ENCODE results near the gene ATP10D. TPM values are rescaled to one million over a fixed set of nuclear protein-coding genes. Genes with fewer than 3 reads are reported as not detected.

ATP10D gene
- total RNA-seq, 1 experiment from 2014 or later, result 3.8 TPM

DNA sequence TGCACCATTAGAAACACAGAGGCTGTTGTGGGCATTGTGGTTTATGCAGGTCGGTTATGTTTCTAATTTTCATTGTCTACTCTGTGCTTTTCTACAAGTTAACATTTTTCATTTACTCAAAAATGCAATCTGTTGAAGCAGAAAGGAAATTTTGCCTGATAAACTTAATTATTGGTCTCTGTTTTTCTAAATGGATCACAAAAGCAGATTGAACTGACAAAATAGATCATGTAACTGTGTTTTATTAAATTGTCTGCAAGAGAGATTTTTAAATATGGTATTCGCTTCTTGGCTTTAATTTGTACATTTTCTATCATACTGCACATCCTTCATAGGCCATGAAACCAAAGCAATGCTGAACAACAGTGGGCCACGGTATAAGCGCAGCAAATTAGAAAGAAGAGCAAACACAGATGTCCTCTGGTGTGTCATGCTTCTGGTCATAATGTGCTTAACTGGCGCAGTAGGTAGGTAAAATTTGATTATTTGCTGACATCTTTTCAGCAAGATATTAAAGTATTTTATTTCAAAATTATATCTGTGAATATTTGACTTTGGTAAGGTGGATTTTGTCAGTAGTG lies 50.6 kb downstream of the ATP10D start:
- no peak overlapping the region for H3K27ac Mint-ChIP-seq
- WGBS (ENCODE audit: extremely low coverage, insufficient read length, low lambda C conversion rate), result no CpG with 5 or more reads among the region's 5 CpGs
- Histone ChIP-seq H3K23ac (ENCODE audit: insufficient read length, low read depth, low read length) (no peak overlapping the region), H2BK20ac (ENCODE audit: low read depth, low read length, poor library complexity, severe bottlenecking) (no peak overlapping the region), H4K20me1 (ENCODE audit: control insufficient read depth, insufficient read depth, insufficient read length) (no peaks in the 10 kb centered on the region), H3K79me1 (ENCODE audit: insufficient read depth, low read depth, low read length, poor library complexity, severe bottlenecking) (no peaks in the 10 kb centered on the region), H3K18ac (ENCODE audit: insufficient read length, low read depth, low read length) (no peak overlapping the region), H4K5ac (ENCODE audit: insufficient read length, low read depth, low read length) (no peak overlapping the region), H2BK15ac (ENCODE audit: low read depth, low read length) (no peak overlapping the region), H3K14ac (ENCODE audit: insufficient read depth, low read length) (no peak overlapping the region), H4K8ac (replicated peaks; ENCODE audit: insufficient read length, low read depth, low read length) (no peak overlapping the region), H3K4me1 (ENCODE audit: insufficient read depth, low read length) (peaks cover 3% of the 10 kb centered on the region; the same call in 1 of the 2 replicates), H3K4me2 (ENCODE audit: insufficient read depth, insufficient read length, low read length) (no peak overlapping the region), H3T11ph (ENCODE audit: low read length) (no peak overlapping the region), H3K9ac (ENCODE audit: extremely low read depth, insufficient read length, low read length) (no peak overlapping the region), H3K27ac (ENCODE audit: insufficient read length, low read depth, low read length) (no peak overlapping the region), H3K4ac (ENCODE audit: low read depth, low read length) (no peak overlapping the region), H4K91ac (ENCODE audit: insufficient read length, low read depth, low read length) (no peak overlapping the region), H3K9me3 (ENCODE audit: control insufficient read depth, low read depth, low read length) (no peaks in the 10 kb centered on the region), H2AFZ (ENCODE audit: low read length) (no peak overlapping the region), H3K79me2 (ENCODE audit: insufficient read depth, low read length) (no peaks in the 10 kb centered on the region), H3K23me2 (ENCODE audit: insufficient read length, low read depth, low read length, poor library complexity, severe bottlenecking) (no peaks in the 10 kb centered on the region), H3K27me3 (ENCODE audit: insufficient read depth, low read length) (no peaks in the 10 kb centered on the region), H3K56ac (ENCODE audit: insufficient read length, low read depth, low read length) (no peak overlapping the region), H2BK5ac (ENCODE audit: insufficient read length, low read length) (no peak overlapping the region), H2BK120ac (ENCODE audit: low read depth, low read length, poor library complexity, severe bottlenecking) (no peak overlapping the region), H2AK5ac (ENCODE audit: insufficient read length, low read length) (no peak overlapping the region), H2BK12ac (ENCODE audit: insufficient read length, low read depth, low read length) (no peak overlapping the region)
- no peak for TF ChIP-seq CTCF (conservative IDR thresholded peaks at IDR 0.05)
- 0 out of 7 replicates have a peak, but pooled peaks cover 0 to 10% (median 0%) of the 10 kb centered on the region in 3 experiments for H3K36me3 Mint-ChIP-seq (ENCODE audit: insufficient read depth in 1 of 3, low read depth in 3 of 3)
- no peak overlapping the region for H3K4me3 Mint-ChIP-seq
- peaks cover 12 to 17% of the 10 kb centered on the region in 2 experiments for H3K4me1 Mint-ChIP-seq
- no peak for DNase-seq
- H3K27me3 Mint-ChIP-seq (ENCODE audit: low read depth), result no peaks in the 10 kb centered on the region
- H3K9me3 Mint-ChIP-seq, result no peaks in the 10 kb centered on the region
